AG09309 (cell line): ENCODE measurements around the gene ULK1.

Experiments
- DNase-seq: peaks from one replicate; pipeline ENCODE4 v3.0.0-alpha.2; 2010; ENCODE audit warnings: low read depth
- H3K4me3 ChIP-seq: 2 replicates; pipeline ENCODE4 v1.5.1; 2011; ENCODE audit warnings: mild to moderate bottlenecking, low read depth, low read length, moderate library complexity; ENCODE audit not compliant: control insufficient read depth
- CTCF ChIP-seq: IDR thresholded peaks from 2 replicates; pipeline ENCODE4 v1.5.1; 2011; ENCODE audit warnings: mild to moderate bottlenecking, low read depth, low read length, inconsistent platforms; ENCODE audit not compliant: insufficient read depth, control insufficient read depth; ENCODE audit errors: missing control alignments

Gene ULK1

GRCh38 chr12:131855521-131856142, 38.8 kb upstream of the ULK1 start:
- no peak for TF ChIP-seq CTCF
- no peak for DNase-seq
- H3K4me3 ChIP-seq, result no peak overlapping the region

- TF ChIP-seq CTCF, result no peak
- no peak for DNase-seq
These were observed 37.9 kb upstream of the ULK1 start for GRCh38 chr12:131856366-131857097.

GRCh38 chr12:131857908-131858850, 36.2 kb upstream of the ULK1 start:
- no peak overlapping the region for H3K4me3 ChIP-seq
- TF ChIP-seq CTCF, result no peak
- no peak for DNase-seq

More at GRCh38 chr12:131856366-131857097, 37.9 kb upstream of the ULK1 start:
- H3K4me3 ChIP-seq, result no peak overlapping the region

- H3K4me3 ChIP-seq, result no peak overlapping the region
These were observed 33.8 kb upstream of the ULK1 start for GRCh38 chr12:131860472-131861260.

GRCh38 chr12:131861261-131862083, 33.0 kb upstream of the ULK1 start:
- no peak for TF ChIP-seq CTCF
- H3K4me3 ChIP-seq, result no peak overlapping the region
- no peak for DNase-seq

More at GRCh38 chr12:131860472-131861260, 33.8 kb upstream of the ULK1 start:
- no peak for TF ChIP-seq CTCF
- no peak for DNase-seq
